HepG2 (cell line): Measurements from ENCODE around the gene SLC22A15. TPM values are rescaled to one million over a fixed set of nuclear protein-coding genes. Genes with fewer than 3 reads are reported as not detected.
A peak's percentile ranks its signal among the peaks of the same experiment; 100 is the strongest.

Experiments used
- ATAC-seq: fragments of 200-7000 bp; cut with Tn5 transposase; 3 replicates; pipeline ENCODE4 v1.9.1; 2020; ENCODE audit warnings: mild to moderate bottlenecking, moderate library complexity
- BruUV-seq: library from RNA; stranded (reverse); fragments of 400-500 nt; replicated peaks from 2 replicates; lab custom pipeline; 2021; lab: Mats Ljungman, UMichigan
- CTCF ChIA-PET: fragments of 300-600 bp; formaldehyde crosslinking; extraction: SDS; loops from one replicate; lab custom pipeline; 2021; ENCODE audit warnings: low total read pairs, inconsistent platforms, low intra/inter-chr PET ratio; lab: Yijun Ruan, JAX
- POLR2A ChIA-PET: fragments of 350-600 bp; sonication (Branson Sonifier 250); formaldehyde crosslinking; loops from one replicate; lab custom pipeline; 2020; ENCODE audit warnings: antibody characterized with exemption, inconsistent platforms; lab: Yijun Ruan, JAX
- DNase-seq: peaks from one replicate; pipeline ENCODE4 v3.0.0-alpha.2; 2015; ENCODE audit warnings: low spot score
- FAIRE-seq: peaks from 3 replicates; lab custom pipeline; 2011; peaks lifted over from hg19 to GRCh38; lab: Jason Lieb, UNC
- H2AFZ ChIP-seq: one replicate; pipeline ENCODE4 v1.6.1; 2011; ENCODE audit warnings: low read length, inconsistent platforms
- H3K27ac ChIP-seq: fragments of 300-600 bp; 3 replicates; pipeline ENCODE4 v1.8.0; 2011; ENCODE audit warnings: mixed run types, mild to moderate bottlenecking, mixed read lengths, low read length, inconsistent platforms; ENCODE audit not compliant: insufficient read depth; ENCODE audit errors: extremely low read length
- H3K27me3 ChIP-seq, 2 experiments: fragments of 200-600 bp in 1 of 2; 2 replicates in 1 of 2; 3 replicates in 1 of 2; pipeline versions ENCODE4 v1.6.0 to v1.8.0; 2011; ENCODE audit warnings: low read length in 2 of 2, mild to moderate bottlenecking in 2 of 2, moderate library complexity in 2 of 2, inconsistent platforms in 1 of 2; ENCODE audit not compliant: insufficient read depth in 2 of 2, control insufficient read depth in 1 of 2
- H3K36me3 ChIP-seq, 2 experiments: fragments of 200-600 bp in 1 of 2; replicated peaks in 1 of 2; 2 replicates in 1 of 2; 3 replicates in 1 of 2; pipeline versions ENCODE4 v1.5.1 to v1.8.0; 2011; ENCODE audit warnings: low read length in 2 of 2, inconsistent platforms in 1 of 2; ENCODE audit not compliant: insufficient read depth in 2 of 2, control insufficient read depth in 1 of 2
- H3K4me1 ChIP-seq: 2 replicates; pipeline ENCODE4 v1.5.1; 2012; ENCODE audit warnings: low read length, inconsistent platforms; ENCODE audit not compliant: insufficient read depth
- H3K4me2 ChIP-seq: 2 replicates; pipeline ENCODE4 v1.6.0; 2011; ENCODE audit warnings: low read depth, low read length, inconsistent platforms
- H3K4me3 ChIP-seq, 3 experiments: fragments of 200-600 bp in 1 of 3; sonication (generic), shearing (Covaris generic) in 1 of 3; replicated peaks in 1 of 3; 2 replicates each; pipeline ENCODE4 v1.5.1; 2011 to 2016; ENCODE audit warnings: low read length in 3 of 3, inconsistent platforms in 2 of 3, low read depth in 2 of 3, mild to moderate bottlenecking in 2 of 3, control low read depth in 1 of 3, mixed read lengths in 1 of 3; ENCODE audit not compliant: insufficient read depth in 1 of 3
- H3K79me2 ChIP-seq: one replicate; pipeline ENCODE4 v1.6.1; 2011; ENCODE audit warnings: low read length, inconsistent platforms; ENCODE audit not compliant: insufficient read depth
- H3K9ac ChIP-seq: 2 replicates; pipeline ENCODE4 v1.6.0; 2011; ENCODE audit warnings: mild to moderate bottlenecking, low read depth, low read length, inconsistent platforms; ENCODE audit not compliant: insufficient read depth
- H3K9me3 ChIP-seq: 2 replicates; pipeline ENCODE4 v1.5.1; 2012; ENCODE audit warnings: mild to moderate bottlenecking, low read length
- H4K20me1 ChIP-seq: 2 replicates; pipeline ENCODE4 v1.6.0; 2011; ENCODE audit warnings: inconsistent platforms, mild to moderate bottlenecking, low read length, moderate library complexity; ENCODE audit not compliant: insufficient read depth
- DMAP1 ChIP-seq: IDR thresholded peaks from 2 replicates; pipeline ENCODE4 v1.6.1; 2016
- DR1 ChIP-seq: sonication (generic); formaldehyde crosslinking; IDR thresholded peaks from 2 replicates; pipeline ENCODE4 v1.8.0; 2021; ENCODE audit warnings: mild to moderate bottlenecking, missing genetic modification reagents, inconsistent platforms
- GFI1 ChIP-seq: sonication (generic); formaldehyde crosslinking; IDR thresholded peaks from 2 replicates; pipeline ENCODE4 v1.5.0; 2020; ENCODE audit warnings: missing genetic modification reagents, mild to moderate bottlenecking, borderline replicate concordance
- KAT2B ChIP-seq: fragments of 150-350 bp; IDR thresholded peaks from 2 replicates; pipeline ENCODE4 v1.6.1; 2014; ENCODE audit warnings: low read depth, low read length, borderline replicate concordance
- NCOA5 ChIP-seq: sonication (generic); formaldehyde crosslinking; IDR thresholded peaks from 2 replicates; pipeline ENCODE4 v1.4.0; 2020; ENCODE audit warnings: missing genetic modification reagents
- PAWR ChIP-seq: sonication (generic); formaldehyde crosslinking; IDR thresholded peaks from 2 replicates; pipeline ENCODE4 v1.4.0; 2020; ENCODE audit warnings: missing genetic modification reagents, mild to moderate bottlenecking, borderline replicate concordance
- RBFOX2 ChIP-seq: fragments of 200-400 bp; formaldehyde crosslinking; IDR thresholded peaks from 2 replicates; pipeline ENCODE4 v1.6.1; 2017; ENCODE audit warnings: low read depth, mild to moderate bottlenecking, low read length
- THYN1 ChIP-seq: sonication (generic); formaldehyde crosslinking; IDR thresholded peaks from 2 replicates; pipeline ENCODE4 v1.8.1; 2023; ENCODE audit warnings: low read depth, mild to moderate bottlenecking, moderate library complexity, missing genetic modification reagents, borderline replicate concordance
- ZNF138 ChIP-seq: sonication (generic); formaldehyde crosslinking; IDR thresholded peaks from 2 replicates; pipeline ENCODE4 v1.5.0; 2020; ENCODE audit warnings: mild to moderate bottlenecking, low read depth, missing genetic modification reagents
- ZNF670 ChIP-seq: sonication (generic); formaldehyde crosslinking; IDR thresholded peaks from 2 replicates; pipeline ENCODE4 v1.8.0; 2022; ENCODE audit warnings: mild to moderate bottlenecking, missing genetic modification reagents, borderline replicate concordance
- ZNF749 ChIP-seq: sonication (generic); formaldehyde crosslinking; IDR thresholded peaks from 2 replicates; pipeline ENCODE4 v1.8.0; 2022; ENCODE audit warnings: mild to moderate bottlenecking, missing genetic modification reagents, moderate library complexity, borderline replicate concordance
- ZNF891 ChIP-seq: sonication (generic); formaldehyde crosslinking; IDR thresholded peaks from 2 replicates; pipeline ENCODE4 v1.5.0; 2020; ENCODE audit warnings: mild to moderate bottlenecking, missing genetic modification reagents
- WGBS: methylation state at CpG from one replicate; pipeline ENCODE4 v1.1.6; 2017; ENCODE audit warnings: low lambda C conversion rate; 5-methylcytosine and 5-hydroxymethylcytosine counted together
- in situ Hi-C: cut with HindIII; loops from 2 replicates; pipeline ENCODE4 v1.10.0; 2017; ENCODE audit warnings: low pct_unique_long_range_greater_than_20kb; ENCODE audit not compliant: extremely low pct_ligation_motif_present
- intact Hi-C: fragments of 100-400 bp; cut with micrococcal nuclease; formaldehyde crosslinking; loops from one replicate; pipeline ENCODE4 v1.10.0; 2022; ENCODE audit not compliant: unreplicated experiment
- polyA plus RNA-seq, 8 experiments: library from polyadenylated mRNA; depleted of rRNA in 3 of 8; stranded (reverse) in 7 of 8; unstranded in 1 of 8; fragments of >200 nt; fragmentation: Illumina TruSeq in 4 of 8; extraction: Trizol in 4 of 8; gene quantifications; 2 replicates each; pipeline versions ENCODE4 v1.2.1 to v1.2.3, GENCODE V29; 2011 to 2016; ENCODE audit warnings: low read depth in 4 of 8, missing spikeins in 1 of 8, mixed read lengths in 1 of 8; ENCODE audit not compliant: insufficient read depth in 1 of 8
- total RNA-seq, 5 experiments: library from RNA; depleted of rRNA; stranded (reverse); fragments of >200 nt; fragmentation: Illumina TruSeq; extraction: Trizol; gene quantifications; 2 replicates each; pipeline ENCODE4 v1.2.3, GENCODE V29; 2016; ENCODE audit warnings: low read depth in 1 of 5
- TF ChIP-seq, protein P1 (sequence below): IDR thresholded peaks from 2 replicates; pipeline ENCODE4 v1.6.1; 2016; ENCODE audit warnings: control low read depth
- TF ChIP-seq, protein P2 (sequence below): sonication (generic); formaldehyde crosslinking; IDR thresholded peaks from 2 replicates; pipeline ENCODE4 v1.5.0; 2020; ENCODE audit warnings: missing genetic modification reagents
- TF ChIP-seq, protein P3 (sequence below): sonication (generic); formaldehyde crosslinking; IDR thresholded peaks from 2 replicates; pipeline ENCODE4 v1.9.0; 2021; ENCODE audit warnings: missing genetic modification reagents, borderline replicate concordance

The SLC22A15 gene
- total and polyA plus RNA-seq, 2 of the 13 experiments (the other 11 are each of a cell fraction or from before 2014, with no cell fraction given): 0.24 to 1.7 TPM

DNA sequence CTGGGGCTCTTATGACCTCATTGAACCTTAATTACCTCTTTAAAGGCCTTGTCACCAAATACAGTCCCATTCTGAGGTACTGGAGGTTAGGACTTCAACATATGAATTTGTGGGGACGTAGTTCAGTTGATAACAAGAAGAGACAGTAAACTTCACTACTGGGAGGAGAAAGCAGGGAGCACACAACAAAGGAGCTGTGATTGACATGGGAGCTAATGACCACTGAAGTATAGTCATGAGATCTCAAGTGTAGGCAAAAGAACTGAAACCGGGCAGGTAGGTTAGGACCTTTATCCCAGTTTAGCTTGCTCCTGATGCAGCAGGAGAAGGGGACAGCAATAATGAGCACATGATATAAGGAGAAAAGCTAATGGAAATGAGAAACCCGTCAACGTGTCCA, 123.1 kb downstream of the SLC22A15 start:
- Histone ChIP-seq H3K9me3 (peaks cover 5% of the 10 kb centered on the region; the same call in 1 of the 2 replicates), H3K27ac (no peak overlapping the region), H3K9ac (no peak overlapping the region), H3K4me2 (no peak overlapping the region), H3K4me3 (no peak overlapping the region), H3K36me3 (no peaks in the 10 kb centered on the region), H2AFZ (no peak overlapping the region), H3K27me3 (no peaks in the 10 kb centered on the region), H3K4me1 (peaks cover 25% of the 10 kb centered on the region), H4K20me1 (no peaks in the 10 kb centered on the region), H3K79me2 (no peaks in the 10 kb centered on the region)
- no peak for TF ChIP-seq ZNF670 (CRISPR knock-in tag)
- no peak for TF ChIP-seq DMAP1 (CRISPR knock-in tag)
- TF ChIP-seq KAT2B: no peak
- no peak for TF ChIP-seq ZNF891
- no peak for TF ChIP-seq THYN1 (CRISPR knock-in tag)
- TF ChIP-seq, protein P1, sequence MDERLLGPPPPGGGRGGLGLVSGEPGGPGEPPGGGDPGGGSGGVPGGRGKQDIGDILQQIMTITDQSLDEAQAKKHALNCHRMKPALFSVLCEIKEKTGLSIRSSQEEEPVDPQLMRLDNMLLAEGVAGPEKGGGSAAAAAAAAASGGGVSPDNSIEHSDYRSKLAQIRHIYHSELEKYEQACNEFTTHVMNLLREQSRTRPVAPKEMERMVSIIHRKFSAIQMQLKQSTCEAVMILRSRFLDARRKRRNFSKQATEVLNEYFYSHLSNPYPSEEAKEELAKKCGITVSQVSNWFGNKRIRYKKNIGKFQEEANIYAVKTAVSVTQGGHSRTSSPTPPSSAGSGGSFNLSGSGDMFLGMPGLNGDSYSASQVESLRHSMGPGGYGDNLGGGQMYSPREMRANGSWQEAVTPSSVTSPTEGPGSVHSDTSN: 0 out of 2 replicates have a peak, but pooled peaks have one; percentile 35
- WGBS: 36% methylated on average over 4 of the region's 4 CpGs
- FAIRE-seq (no peak), ATAC-seq (no peak), DNase-seq (no peak)
- no TSS peak for BruUV-seq
- CTCF ChIA-PET: no interaction called here
- in situ Hi-C loops (no loop called here), intact Hi-C loops (loop anchor here (10.0 kb wide), 1 partner anchor 65 kb away; no protein-coding TSS in a partner anchor)
- POLR2A ChIA-PET: no interaction called here

DNA sequence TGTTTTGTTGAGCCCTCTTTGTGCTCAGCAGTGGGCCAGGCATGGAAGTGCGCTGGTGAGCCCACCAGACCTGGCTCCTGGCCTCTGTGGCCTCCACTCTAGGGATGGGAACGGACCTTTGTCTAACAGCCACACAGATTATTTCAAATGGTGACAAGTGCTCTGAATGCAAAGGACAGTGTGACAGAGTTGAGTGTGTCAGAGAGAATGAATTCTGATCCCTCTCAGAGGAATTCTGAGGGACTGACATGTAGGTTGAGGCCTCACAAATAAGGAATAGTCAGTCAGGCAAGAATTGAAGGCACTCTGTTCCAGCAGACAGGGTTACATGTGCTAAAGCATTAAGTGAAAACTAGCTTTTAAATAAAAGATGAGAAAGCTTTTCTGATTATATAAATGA, 123.6 kb downstream of the SLC22A15 start:
- no peaks in the 10 kb centered on the region for H3K36me3 ChIP-seq
- BruUV-seq: no TSS peak
- no peak overlapping the region for H3K4me2 ChIP-seq
- H4K20me1 ChIP-seq: no peaks in the 10 kb centered on the region
- peaks cover 5% of the 10 kb centered on the region; the same call in 1 of the 2 replicates for H3K9me3 ChIP-seq
- no peak overlapping the region for H3K9ac ChIP-seq
- no peak overlapping the region for H3K4me3 ChIP-seq
- ChIA-PET CTCF (no interaction called here), POLR2A (no interaction called here)
- in situ Hi-C loops: no loop called here
- H2AFZ ChIP-seq: no peak overlapping the region
- intact Hi-C loops: loop anchor here (10.0 kb wide), 1 partner anchor 65 kb away; no protein-coding TSS in a partner anchor
- H3K79me2 ChIP-seq: no peaks in the 10 kb centered on the region
- H3K4me1 ChIP-seq: peaks cover 30% of the 10 kb centered on the region
- FAIRE-seq (no peak), DNase-seq (no peak), ATAC-seq (no peak)
- H3K27me3 ChIP-seq: no peaks in the 10 kb centered on the region
- WGBS: 68% methylated on average over 2 of the region's 2 CpGs
- H3K27ac ChIP-seq: no peak overlapping the region
- TF ChIP-seq ZNF749 (CRISPR knock-in tag): no peak
- no peak for TF ChIP-seq PAWR
- no peak for TF ChIP-seq DR1 (CRISPR knock-in tag)
- TF ChIP-seq, protein P2, sequence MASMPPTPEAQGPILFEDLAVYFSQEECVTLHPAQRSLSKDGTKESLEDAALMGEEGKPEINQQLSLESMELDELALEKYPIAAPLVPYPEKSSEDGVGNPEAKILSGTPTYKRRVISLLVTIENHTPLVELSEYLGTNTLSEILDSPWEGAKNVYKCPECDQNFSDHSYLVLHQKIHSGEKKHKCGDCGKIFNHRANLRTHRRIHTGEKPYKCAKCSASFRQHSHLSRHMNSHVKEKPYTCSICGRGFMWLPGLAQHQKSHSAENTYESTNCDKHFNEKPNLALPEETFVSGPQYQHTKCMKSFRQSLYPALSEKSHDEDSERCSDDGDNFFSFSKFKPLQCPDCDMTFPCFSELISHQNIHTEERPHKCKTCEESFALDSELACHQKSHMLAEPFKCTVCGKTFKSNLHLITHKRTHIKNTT (CRISPR knock-in tag): no peak
- TF ChIP-seq NCOA5 (CRISPR knock-in tag): no peak
- TF ChIP-seq RBFOX2: no peak
- no peak for TF ChIP-seq GFI1 (CRISPR knock-in tag)
- TF ChIP-seq, protein P3, sequence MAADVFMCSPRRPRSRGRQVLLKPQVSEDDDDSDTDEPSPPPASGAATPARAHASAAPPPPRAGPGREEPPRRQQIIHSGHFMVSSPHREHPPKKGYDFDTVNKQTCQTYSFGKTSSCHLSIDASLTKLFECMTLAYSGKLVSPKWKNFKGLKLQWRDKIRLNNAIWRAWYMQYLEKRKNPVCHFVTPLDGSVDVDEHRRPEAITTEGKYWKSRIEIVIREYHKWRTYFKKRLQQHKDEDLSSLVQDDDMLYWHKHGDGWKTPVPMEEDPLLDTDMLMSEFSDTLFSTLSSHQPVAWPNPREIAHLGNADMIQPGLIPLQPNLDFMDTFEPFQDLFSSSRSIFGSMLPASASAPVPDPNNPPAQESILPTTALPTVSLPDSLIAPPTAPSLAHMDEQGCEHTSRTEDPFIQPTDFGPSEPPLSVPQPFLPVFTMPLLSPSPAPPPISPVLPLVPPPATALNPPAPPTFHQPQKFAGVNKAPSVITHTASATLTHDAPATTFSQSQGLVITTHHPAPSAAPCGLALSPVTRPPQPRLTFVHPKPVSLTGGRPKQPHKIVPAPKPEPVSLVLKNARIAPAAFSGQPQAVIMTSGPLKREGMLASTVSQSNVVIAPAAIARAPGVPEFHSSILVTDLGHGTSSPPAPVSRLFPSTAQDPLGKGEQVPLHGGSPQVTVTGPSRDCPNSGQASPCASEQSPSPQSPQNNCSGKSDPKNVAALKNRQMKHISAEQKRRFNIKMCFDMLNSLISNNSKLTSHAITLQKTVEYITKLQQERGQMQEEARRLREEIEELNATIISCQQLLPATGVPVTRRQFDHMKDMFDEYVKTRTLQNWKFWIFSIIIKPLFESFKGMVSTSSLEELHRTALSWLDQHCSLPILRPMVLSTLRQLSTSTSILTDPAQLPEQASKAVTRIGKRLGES: no peak
- no peak for TF ChIP-seq ZNF138 (CRISPR knock-in tag)
